HEK293 (cell line): ENCODE results near the gene CCDC158.
A peak's percentile ranks its signal among the peaks of the same experiment; 100 is the strongest.
"Not testable (repeated sequence)": the region's sequence is repeated elsewhere in the genome, so short reads cannot be mapped to it uniquely, and the experiment has no call there.

Source experiments
- CTCF ChIA-PET: fragments of 350-600 bp; formaldehyde crosslinking; extraction: SDS; loops from one replicate; lab custom pipeline; 2021; ENCODE audit warnings: antibody characterized with exemption; lab: Yijun Ruan, JAX
- POLR2A ChIA-PET: fragments of 300-600 bp; formaldehyde crosslinking; extraction: SDS; loops from one replicate; lab custom pipeline; 2020; ENCODE audit warnings: antibody characterized with exemption, inconsistent platforms; lab: Yijun Ruan, JAX
- H3K27ac ChIP-seq: fragments of 200-500 bp; sonication (Bioruptor generic); 2 replicates; pipeline ENCODE4 v1.5.1; 2014; ENCODE audit warnings: low read depth, low read length, control low read depth, inconsistent platforms; ENCODE audit errors: extremely low read depth
- H3K36me3 ChIP-seq, 2 experiments: fragments of 200-500 bp in 1 of 2; sonication (Bioruptor generic) in 1 of 2; 1 replicate in 1 of 2; 2 replicates in 1 of 2; pipeline ENCODE4 v1.5.1; 2014 to 2017; ENCODE audit warnings: inconsistent platforms in 2 of 2, low read length in 2 of 2; ENCODE audit not compliant: control insufficient read depth in 2 of 2, insufficient read depth in 1 of 2
- H3K4me1 ChIP-seq: fragments of 200-500 bp; sonication (Bioruptor generic); 2 replicates; pipeline ENCODE4 v1.5.1; 2014; ENCODE audit warnings: mild to moderate bottlenecking, low read length, inconsistent platforms; ENCODE audit not compliant: control insufficient read depth, insufficient read depth
- H3K4me3 ChIP-seq: 2 replicates; pipeline ENCODE4 v1.5.1; 2011; ENCODE audit warnings: low read depth, mild to moderate bottlenecking, control low read depth, low read length, moderate library complexity
- H3K9me3 ChIP-seq: fragments of 200-500 bp; sonication (Bioruptor generic); 2 replicates; pipeline ENCODE4 v1.5.1; 2014; ENCODE audit warnings: low read depth, low read length, inconsistent platforms; ENCODE audit not compliant: control insufficient read depth, insufficient read depth
- BCL11B ChIP-seq: fragments of 450-650 bp; formaldehyde crosslinking; IDR thresholded peaks from 2 replicates; pipeline ENCODE4 v1.5.1; 2016; ENCODE audit warnings: low read depth, missing biosample characterization, missing genetic modification characterization
- FEZF1 ChIP-seq: fragments of 450-650 bp; formaldehyde crosslinking; IDR thresholded peaks from 2 replicates; pipeline ENCODE4 v1.5.1; 2016; ENCODE audit warnings: missing biosample characterization, missing genetic modification characterization
- GLIS1 ChIP-seq: fragments of 450-650 bp; formaldehyde crosslinking; IDR thresholded peaks from 2 replicates; pipeline ENCODE4 v1.5.1; 2016; ENCODE audit warnings: missing biosample characterization, missing genetic modification characterization
- OVOL3 ChIP-seq: fragments of 450-650 bp; formaldehyde crosslinking; IDR thresholded peaks from 2 replicates; pipeline ENCODE4 v1.5.1; 2016; ENCODE audit warnings: missing biosample characterization, missing genetic modification characterization
- REPIN1 ChIP-seq: fragments of 450-650 bp; formaldehyde crosslinking; IDR thresholded peaks from 2 replicates; pipeline ENCODE4 v1.5.1; 2017; ENCODE audit warnings: missing biosample characterization, missing genetic modification characterization, low read depth
- ZBTB10 ChIP-seq: fragments of 450-650 bp; formaldehyde crosslinking; IDR thresholded peaks from 2 replicates; pipeline ENCODE4 v1.5.1; 2016; ENCODE audit warnings: missing biosample characterization, missing genetic modification characterization
- ZNF10 ChIP-seq: fragments of 450-650 bp; formaldehyde crosslinking; IDR thresholded peaks from 2 replicates; pipeline ENCODE4 v1.5.1; 2017; ENCODE audit warnings: missing biosample characterization, missing genetic modification characterization
- ZNF132 ChIP-seq: fragments of 450-650 bp; formaldehyde crosslinking; IDR thresholded peaks from 2 replicates; pipeline ENCODE4 v1.5.1; 2017; ENCODE audit warnings: missing biosample characterization, missing genetic modification characterization, borderline replicate concordance
- ZNF148 ChIP-seq: fragments of 450-650 bp; formaldehyde crosslinking; IDR thresholded peaks from 2 replicates; pipeline ENCODE4 v1.5.0; 2017; ENCODE audit warnings: missing biosample characterization, missing genetic modification characterization, borderline replicate concordance
- ZNF571 ChIP-seq: fragments of 450-650 bp; formaldehyde crosslinking; IDR thresholded peaks from 2 replicates; pipeline ENCODE4 v1.5.0; 2017; ENCODE audit warnings: missing biosample characterization, missing genetic modification characterization
- ZNF580 ChIP-seq: fragments of 450-650 bp; formaldehyde crosslinking; IDR thresholded peaks from 2 replicates; pipeline ENCODE4 v1.5.1; 2016; ENCODE audit warnings: missing biosample characterization, missing genetic modification characterization
- ZNF585B ChIP-seq: fragments of 450-650 bp; formaldehyde crosslinking; IDR thresholded peaks from 2 replicates; pipeline ENCODE4 v1.5.1; 2016; ENCODE audit warnings: missing biosample characterization, missing genetic modification characterization
- ZNF629 ChIP-seq: fragments of 450-650 bp; formaldehyde crosslinking; IDR thresholded peaks from 2 replicates; pipeline ENCODE4 v1.5.1; 2017; ENCODE audit warnings: missing biosample characterization, missing genetic modification characterization
- ZNF791 ChIP-seq: fragments of 450-650 bp; formaldehyde crosslinking; IDR thresholded peaks from 2 replicates; pipeline ENCODE4 v1.5.1; 2016; ENCODE audit warnings: missing biosample characterization, missing genetic modification characterization

The CCDC158 gene

GRCh38 chr4:76458825-76459224 is 37.9 kb upstream of the CCDC158 start:
- no peaks in the 10 kb centered on the region for H3K9me3 ChIP-seq
- CTCF ChIA-PET: no interaction called here
- TF ChIP-seq ZNF629 (no peak), FEZF1 (tag by site-specific recombination) (0 out of 2 replicates have a peak, but pooled peaks have one; percentile 0)
- H3K27ac ChIP-seq: no peak overlapping the region
- H3K4me1 ChIP-seq: no peaks in the 10 kb centered on the region
- POLR2A ChIA-PET: no interaction called here
- H3K4me3 ChIP-seq: no peak overlapping the region
- no peaks in the 10 kb centered on the region for H3K36me3 ChIP-seq

GRCh38 chr4:76458297-76458696 is 37.4 kb upstream of the CCDC158 start:
- CTCF ChIA-PET: no interaction called here
- POLR2A ChIA-PET: interaction anchor here (0.7 kb wide), 1 partner anchor 10 kb away, joined by 3 read pairs; no protein-coding TSS in a partner anchor
- no peak for TF ChIP-seq ZNF791 (tag by site-specific recombination)
- TF ChIP-seq REPIN1: no peak
- no peak for TF ChIP-seq ZNF580 (tag by site-specific recombination)
- no peak for TF ChIP-seq OVOL3 (tag by site-specific recombination)
- no peak for TF ChIP-seq ZNF10 (tag by site-specific recombination)
- TF ChIP-seq ZNF629: no peak
- TF ChIP-seq ZNF585B (tag by site-specific recombination): no peak
- no peak for TF ChIP-seq ZNF132
- Histone ChIP-seq H3K4me1 (no peaks in the 10 kb centered on the region), H3K27ac (no peak overlapping the region), H3K36me3 (no peaks in the 10 kb centered on the region), H3K4me3 (no peak overlapping the region), H3K9me3 (no peaks in the 10 kb centered on the region)

GRCh38 chr4:76457885-76458284 is 36.9 kb upstream of the CCDC158 start:
- Histone ChIP-seq H3K36me3 (no peaks in the 10 kb centered on the region), H3K4me3 (no peak overlapping the region), H3K9me3 (no peaks in the 10 kb centered on the region), H3K27ac (no peak overlapping the region), H3K4me1 (no peaks in the 10 kb centered on the region)
- CTCF ChIA-PET: no interaction called here
- POLR2A ChIA-PET: interaction anchor here (0.7 kb wide), 1 partner anchor 10 kb away, joined by 3 read pairs; no protein-coding TSS in a partner anchor
- TF ChIP-seq ZNF148: no peak
- TF ChIP-seq BCL11B (tag by site-specific recombination): no peak
- no peak for TF ChIP-seq GLIS1 (tag by site-specific recombination)
- TF ChIP-seq ZNF571 (tag by site-specific recombination): no peak
- TF ChIP-seq ZBTB10: no peak

GRCh38 chr4:76454073-76454472 is 33.1 kb upstream of the CCDC158 start:
- POLR2A ChIA-PET, H3K4me1 ChIP-seq: not testable (repeated sequence)

More at GRCh38 chr4:76454073-76454472, 33.1 kb upstream of the CCDC158 start:
- H3K9me3 ChIP-seq, H3K36me3 ChIP-seq, H3K27ac ChIP-seq, H3K4me3 ChIP-seq, CTCF ChIA-PET: not testable (repeated sequence)
